H9 (cell line): Measurements from ENCODE around the gene RNF220. TPM values are rescaled to one million over a fixed set of nuclear protein-coding genes. Genes with fewer than 3 reads are reported as not detected.

Experiments
- DNase-seq: peaks from one replicate; pipeline ENCODE4 v3.0.0-alpha.2; 2017
- H2AFZ ChIP-seq: one replicate; pipeline ENCODE4 v1.6.1; 2013; ENCODE audit warnings: mild to moderate bottlenecking, low read length, control low read depth, moderate library complexity
- H2AK5ac ChIP-seq: 2 replicates; pipeline ENCODE4 v1.6.1; 2013; ENCODE audit warnings: low read length, control low read depth, mixed read lengths; ENCODE audit not compliant: insufficient read length
- H2BK120ac ChIP-seq: one replicate; pipeline ENCODE4 v1.6.1; 2013; ENCODE audit warnings: low read depth, mild to moderate bottlenecking, low read length, control low read depth, inconsistent platforms; ENCODE audit not compliant: poor library complexity, severe bottlenecking
- H2BK12ac ChIP-seq: 2 replicates; pipeline ENCODE4 v1.6.1; 2013; ENCODE audit warnings: low read length, control low read depth, mixed read lengths, low read depth; ENCODE audit not compliant: insufficient read length
- H2BK15ac ChIP-seq: 2 replicates; pipeline ENCODE4 v1.6.1; 2013; ENCODE audit warnings: low read depth, low read length, control low read depth
- H2BK20ac ChIP-seq: one replicate; pipeline ENCODE4 v1.6.1; 2013; ENCODE audit warnings: low read depth, mild to moderate bottlenecking, low read length, control low read depth, inconsistent platforms; ENCODE audit not compliant: poor library complexity, severe bottlenecking
- H2BK5ac ChIP-seq: 2 replicates; pipeline ENCODE4 v1.6.1; 2013; ENCODE audit warnings: low read length, control low read depth, mixed read lengths; ENCODE audit not compliant: insufficient read length
- H3K14ac ChIP-seq: 2 replicates; pipeline ENCODE4 v1.6.1; 2013; ENCODE audit warnings: low read length, control low read depth; ENCODE audit not compliant: insufficient read depth
- H3K18ac ChIP-seq: 2 replicates; pipeline ENCODE4 v1.6.1; 2013; ENCODE audit warnings: low read depth, mild to moderate bottlenecking, mixed read lengths, low read length, control low read depth; ENCODE audit not compliant: insufficient read length
- H3K23ac ChIP-seq: 2 replicates; pipeline ENCODE4 v1.6.1; 2013; ENCODE audit warnings: low read length, control low read depth, mixed read lengths, low read depth; ENCODE audit not compliant: insufficient read length
- H3K23me2 ChIP-seq: 2 replicates; pipeline ENCODE4 v1.6.1; 2013; ENCODE audit warnings: low read depth, mild to moderate bottlenecking, mixed read lengths, low read length, control low read depth; ENCODE audit not compliant: insufficient read length, poor library complexity, severe bottlenecking
- H3K27ac ChIP-seq: 2 replicates; pipeline ENCODE4 v1.5.1; 2013; ENCODE audit warnings: low read length, control low read depth, mixed read lengths, low read depth; ENCODE audit not compliant: insufficient read length
- H3K27me3 ChIP-seq: 2 replicates; pipeline ENCODE4 v1.6.1; 2013; ENCODE audit warnings: low read length, control low read depth, inconsistent platforms; ENCODE audit not compliant: insufficient read depth
- H3K4ac ChIP-seq: 2 replicates; pipeline ENCODE4 v1.6.1; 2013; ENCODE audit warnings: low read depth, mild to moderate bottlenecking, control low read depth, inconsistent platforms, low read length, moderate library complexity
- H3K4me1 ChIP-seq: 2 replicates; pipeline ENCODE4 v1.6.1; 2013; ENCODE audit warnings: low read length, control low read depth, inconsistent platforms; ENCODE audit not compliant: insufficient read depth
- H3K4me2 ChIP-seq: 2 replicates; pipeline ENCODE4 v1.6.1; 2013; ENCODE audit warnings: low read length, control low read depth, mixed read lengths; ENCODE audit not compliant: insufficient read length, insufficient read depth
- H3K56ac ChIP-seq: 2 replicates; pipeline ENCODE4 v1.6.1; 2013; ENCODE audit warnings: low read depth, mild to moderate bottlenecking, mixed read lengths, low read length, control low read depth; ENCODE audit not compliant: insufficient read length
- H3K79me1 ChIP-seq: 2 replicates; pipeline ENCODE4 v1.6.1; 2013; ENCODE audit warnings: low read depth, mild to moderate bottlenecking, moderate library complexity, low read length, control low read depth, inconsistent platforms; ENCODE audit not compliant: insufficient read depth, poor library complexity, severe bottlenecking
- H3K79me2 ChIP-seq: 2 replicates; pipeline ENCODE4 v1.6.1; 2013; ENCODE audit warnings: low read length, control low read depth, inconsistent platforms; ENCODE audit not compliant: insufficient read depth
- H3K9ac ChIP-seq: 2 replicates; pipeline ENCODE4 v1.6.1; 2013; ENCODE audit warnings: low read length, control low read depth, mixed read lengths; ENCODE audit not compliant: insufficient read length; ENCODE audit errors: extremely low read depth
- H3K9me3 ChIP-seq: one replicate; pipeline ENCODE4 v1.6.1; 2013; ENCODE audit warnings: low read depth, low read length, inconsistent platforms; ENCODE audit not compliant: control insufficient read depth
- H3T11ph ChIP-seq: one replicate; pipeline ENCODE4 v1.6.1; 2013; ENCODE audit warnings: mild to moderate bottlenecking, low read length, control low read depth, inconsistent platforms
- H4K20me1 ChIP-seq: one replicate; pipeline ENCODE4 v1.6.1; 2013; ENCODE audit not compliant: control insufficient read depth, insufficient read length, insufficient read depth
- H4K5ac ChIP-seq: 2 replicates; pipeline ENCODE4 v1.6.1; 2013; ENCODE audit warnings: low read depth, mild to moderate bottlenecking, mixed read lengths, low read length, control low read depth; ENCODE audit not compliant: insufficient read length
- H4K8ac ChIP-seq: replicated peaks from 2 replicates; pipeline ENCODE4 v1.6.1; 2013; ENCODE audit warnings: low read length, control low read depth, mixed read lengths, low read depth; ENCODE audit not compliant: insufficient read length
- H4K91ac ChIP-seq: 2 replicates; pipeline ENCODE4 v1.6.1; 2013; ENCODE audit warnings: low read depth, mild to moderate bottlenecking, moderate library complexity, mixed read lengths, low read length, control low read depth; ENCODE audit not compliant: insufficient read length
- H3K27ac Mint-ChIP-seq, 3 experiments: 2 replicates in 2 of 3; 3 replicates in 1 of 3; pipeline ENCODE4 v1.8.0; 2020 to 2021; ENCODE audit warnings: mixed read lengths in 3 of 3, mild to moderate bottlenecking in 1 of 3, moderate library complexity in 1 of 3
- H3K27me3 Mint-ChIP-seq: 2 replicates; pipeline ENCODE4 v1.8.0; 2021; ENCODE audit warnings: low read depth, mild to moderate bottlenecking, moderate library complexity, mixed read lengths
- H3K36me3 Mint-ChIP-seq, 3 experiments: 2 replicates in 2 of 3; 3 replicates in 1 of 3; pipeline ENCODE4 v1.8.0; 2020 to 2021; ENCODE audit warnings: low read depth in 3 of 3, mixed read lengths in 3 of 3; ENCODE audit not compliant: insufficient read depth in 1 of 3
- H3K4me1 Mint-ChIP-seq, 2 experiments: 2 replicates each; pipeline ENCODE4 v1.8.0; 2020; ENCODE audit warnings: mixed read lengths in 2 of 2
- H3K4me3 Mint-ChIP-seq, 2 experiments: 2 replicates in 1 of 2; 3 replicates in 1 of 2; pipeline ENCODE4 v1.8.0; 2020 to 2021; ENCODE audit warnings: mild to moderate bottlenecking in 2 of 2, mixed read lengths in 2 of 2, moderate library complexity in 1 of 2
- H3K9me3 Mint-ChIP-seq, 2 experiments: 2 replicates in 1 of 2; 3 replicates in 1 of 2; pipeline ENCODE4 v1.8.0; 2020; ENCODE audit warnings: mild to moderate bottlenecking in 2 of 2, mixed read lengths in 2 of 2, moderate library complexity in 1 of 2
- CTCF ChIP-seq: fragments of 200-600 bp; sonication (generic); conservative IDR thresholded peaks from 3 replicates; pipeline ENCODE4 v1.8.0; 2021; ENCODE audit warnings: antibody characterized with exemption, mild to moderate bottlenecking
- WGBS: extraction: QIAGEN DNeasy Blood & Tissue Kit; methylation state at CpG from one replicate; pipeline ENCODE4 v1.1.7; 2013; ENCODE audit warnings: missing lambda C conversion rate, low lambda C conversion rate, mixed read lengths; ENCODE audit not compliant: insufficient read length; ENCODE audit errors: extremely low coverage; 5-methylcytosine and 5-hydroxymethylcytosine counted together
- total RNA-seq: library from RNA; stranded (reverse); gene quantifications from 2 replicates; pipeline ENCODE4 v1.2.1, GENCODE V29; 2021

Gene RNF220
- total RNA-seq, 1 experiment from 2014 or later = 109 TPM

DNA sequence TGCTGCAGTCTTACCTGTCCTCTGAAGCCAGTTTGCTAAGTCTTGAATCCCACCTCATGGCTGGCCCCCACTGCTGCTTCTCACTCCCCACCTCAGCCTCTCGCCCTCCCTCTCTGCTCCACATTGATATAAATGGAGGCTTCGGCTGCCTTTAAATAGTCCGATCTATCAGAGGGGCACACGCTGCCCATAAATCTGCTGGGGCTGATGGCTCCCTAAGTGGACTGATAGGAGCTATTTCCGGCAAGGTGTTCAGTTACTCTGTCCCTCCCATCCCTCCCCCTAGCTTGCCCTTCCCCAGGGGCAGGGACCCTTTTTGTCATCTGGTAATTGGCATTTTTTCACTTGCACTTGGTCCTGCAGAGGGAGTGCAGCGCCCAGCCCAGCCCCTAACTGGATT is 160.8 kb downstream of the RNF220 start:
- Histone ChIP-seq H4K20me1 (no peaks in the 10 kb centered on the region), H2BK20ac (no peak overlapping the region), H2BK12ac (no peak overlapping the region), H3K27me3 (peaks cover 3% of the 10 kb centered on the region; the same call in 1 of the 2 replicates), H2AK5ac (no peak overlapping the region), H3K14ac (no peak overlapping the region; the same call in 1 of the 2 replicates), H3T11ph (no peak overlapping the region), H3K79me1 (no peaks in the 10 kb centered on the region), H4K91ac (no peak overlapping the region), H3K4me2 (no peak overlapping the region), H2BK120ac (no peak overlapping the region), H3K23me2 (no peaks in the 10 kb centered on the region), H3K56ac (no peak overlapping the region), H3K23ac (no peak overlapping the region), H2BK5ac (no peak overlapping the region), H3K9ac (no peak overlapping the region), H4K5ac (no peak overlapping the region), H3K18ac (no peak overlapping the region), H3K4me1 (no peaks in the 10 kb centered on the region; the same call in 1 of the 2 replicates), H3K79me2 (no peaks in the 10 kb centered on the region), H3K4ac (no peak overlapping the region), H3K27ac (no peak overlapping the region), H4K8ac (no peak overlapping the region), H2BK15ac (no peak overlapping the region), H2AFZ (no peak overlapping the region), H3K9me3 (no peaks in the 10 kb centered on the region)
- Mint-ChIP-seq H3K4me3 (no peak overlapping the region; a peak in 1 of 5 replicates), H3K9me3 (no peaks in the 10 kb centered on the region), H3K27me3 (peaks cover 91% of the 10 kb centered on the region), H3K36me3 (peaks cover 0 to 3% (median 0%) of the 10 kb centered on the region in 3 experiments; a peak in 1 of 7 replicates), H3K27ac (no peak overlapping the region), H3K4me1 (peaks cover 15 to 26% of the 10 kb centered on the region in 2 experiments)
- WGBS = no CpG with 5 or more reads among the region's 6 CpGs
- no peak for TF ChIP-seq CTCF
- no peak for DNase-seq
